Naive thymus-derived CD4-positive, alpha-beta T cell (primary cell): ENCODE data around the gene DIRAS1. TPM values are rescaled to one million over a fixed set of nuclear protein-coding genes. Genes with fewer than 3 reads are reported as not detected.

ENCODE experiments used
- ATAC-seq: fragments of 150-1000 bp; cut with Tn5 transposase; 2 replicates; pipeline ENCODE4 v1.10.0; 2021; ENCODE audit warnings: mild to moderate bottlenecking, moderate library complexity
- CTCF ChIA-PET: fragments of 350-600 bp; sonication (Branson Sonifier 250); formaldehyde crosslinking; loops from one replicate; lab custom pipeline; 2021; ENCODE audit warnings: antibody characterized with exemption; lab: Charles Lee
- POLR2A ChIA-PET: fragments of 350-600 bp; sonication (Branson Sonifier 250); formaldehyde crosslinking; loops from one replicate; lab custom pipeline; 2021; ENCODE audit warnings: antibody characterized with exemption, inconsistent platforms; lab: Charles Lee
- DNase-seq, 9 donors: peaks; one replicate each; pipeline versions ENCODE4 v3.0.0 to v3.0.0-alpha.2; 2020 to 2022; ENCODE audit warnings: mixed read lengths in 1 of 9
- H3K27ac ChIP-seq: one replicate; pipeline ENCODE4 v1.7.0; 2013; ENCODE audit warnings: mild to moderate bottlenecking, low read depth, low read length, moderate library complexity
- H3K27me3 ChIP-seq, 2 donors: one replicate each; pipeline ENCODE4 v1.7.0; 2013; ENCODE audit warnings: low read length in 2 of 2, mild to moderate bottlenecking in 2 of 2, moderate library complexity in 2 of 2; ENCODE audit not compliant: control insufficient read depth in 2 of 2, insufficient read depth in 2 of 2
- H3K36me3 ChIP-seq, 3 experiments: 1 replicate in 2 of 3; 2 replicates in 1 of 3; pipeline ENCODE4 v1.7.0; 2013; ENCODE audit warnings: low read length in 3 of 3, mild to moderate bottlenecking in 3 of 3, moderate library complexity in 1 of 3; ENCODE audit not compliant: insufficient read depth in 3 of 3, control insufficient read depth in 2 of 3
- H3K4me1 ChIP-seq, 2 donors: one replicate each; pipeline ENCODE4 v1.7.0; 2013; ENCODE audit warnings: low read length in 2 of 2, mild to moderate bottlenecking in 2 of 2, moderate library complexity in 1 of 2; ENCODE audit not compliant: control insufficient read depth in 2 of 2, insufficient read depth in 2 of 2
- H3K4me3 ChIP-seq: 2 replicates; pipeline ENCODE4 v1.7.0; 2013; ENCODE audit warnings: mild to moderate bottlenecking, low read length
- H3K9me3 ChIP-seq, 3 experiments: 1 replicate in 2 of 3; 2 replicates in 1 of 3; pipeline ENCODE4 v1.7.0; 2013; ENCODE audit warnings: low read length in 3 of 3; ENCODE audit not compliant: control insufficient read depth in 2 of 3
- H3K27ac Mint-ChIP-seq, 9 donors: one replicate each; pipeline ENCODE4 v1.8.0; 2020 to 2022; ENCODE audit warnings: mixed read lengths in 9 of 9, mild to moderate bottlenecking in 8 of 9, moderate library complexity in 5 of 9, inconsistent platforms in 2 of 9
- H3K27me3 Mint-ChIP-seq, 5 donors: one replicate each; pipeline ENCODE4 v1.8.0; 2021 to 2022; ENCODE audit warnings: mixed read lengths in 5 of 5, mild to moderate bottlenecking in 1 of 5
- H3K36me3 Mint-ChIP-seq, 5 donors: one replicate each; pipeline ENCODE4 v1.8.0; 2020 to 2022; ENCODE audit warnings: mixed read lengths in 5 of 5, mild to moderate bottlenecking in 3 of 5, inconsistent platforms in 1 of 5
- H3K4me1 Mint-ChIP-seq, 7 donors: one replicate each; pipeline ENCODE4 v1.8.0; 2020 to 2022; ENCODE audit warnings: mixed read lengths in 7 of 7, mild to moderate bottlenecking in 3 of 7, inconsistent platforms in 1 of 7
- H3K4me3 Mint-ChIP-seq, 10 donors: one replicate each; pipeline ENCODE4 v1.8.0; 2020 to 2022; ENCODE audit warnings: mild to moderate bottlenecking in 10 of 10, mixed read lengths in 10 of 10, moderate library complexity in 6 of 10, inconsistent platforms in 2 of 10
- H3K9me3 Mint-ChIP-seq, 11 donors: one replicate each; pipeline ENCODE4 v1.8.0; 2020 to 2022; ENCODE audit warnings: mixed read lengths in 11 of 11, mild to moderate bottlenecking in 4 of 11, inconsistent platforms in 1 of 11, moderate library complexity in 1 of 11
- intact Hi-C, 2 donors: fragments of 100-400 bp; cut with micrococcal nuclease; formaldehyde crosslinking; loops; one replicate each; pipeline ENCODE4 v1.15.1; 2023
- polyA plus RNA-seq, 2 donors: library from polyadenylated mRNA; unstranded; fragments of 300-500 nt; fragmentation: Illumina TruSeq; gene quantifications; one replicate each; pipeline ENCODE4 v1.2.3, GENCODE V29; 2021
- total RNA-seq, 6 experiments: library from RNA in 5 of 6; stranded (reverse) in 5 of 6; gene quantifications; 1 replicate in 5 of 6; 2 replicates in 1 of 6; pipeline ENCODE4 v1.2.3 and lab custom pipeline; 2021 to 2026

The DIRAS1 gene
- total and polyA plus RNA-seq, 7 experiments from 2014 or later: 0.07 to 0.53 (median 0.33) TPM; not detected in 3

GRCh38 chr19:2734589-2735288 is 13.6 kb upstream of the DIRAS1 start:
- Mint-ChIP-seq H3K27ac (no peak overlapping the region), H3K9me3 (no peaks in the 10 kb centered on the region), H3K4me3 (peak overlapping the region in 2 of 10 donors; percentile 25 to 37), H3K27me3 (no peaks in the 10 kb centered on the region), H3K36me3 (peaks cover 6 to 32% (median 25%) of the 10 kb centered on the region in 5 donors), H3K4me1 (peaks cover 5 to 32% (median 19%) of the 10 kb centered on the region in 7 donors)
- Histone ChIP-seq H3K4me3 (no peak overlapping the region), H3K27me3 (no peaks in the 10 kb centered on the region), H3K27ac (no peak overlapping the region), H3K36me3 (peaks cover 0 to 52% (median 0%) of the 10 kb centered on the region in 3 experiments), H3K4me1 (peaks cover 3 to 7% of the 10 kb centered on the region in 2 donors), H3K9me3 (no peaks in the 10 kb centered on the region)
- ChIA-PET CTCF (interaction anchor here (0.7 kb wide), 1 partner anchor 755 kb away, joined by 3 read pairs; no protein-coding TSS in a partner anchor), POLR2A (no interaction called here)
- DNase-seq: no peak
- no peak for ATAC-seq
- intact Hi-C loops: no loop called here

DNA sequence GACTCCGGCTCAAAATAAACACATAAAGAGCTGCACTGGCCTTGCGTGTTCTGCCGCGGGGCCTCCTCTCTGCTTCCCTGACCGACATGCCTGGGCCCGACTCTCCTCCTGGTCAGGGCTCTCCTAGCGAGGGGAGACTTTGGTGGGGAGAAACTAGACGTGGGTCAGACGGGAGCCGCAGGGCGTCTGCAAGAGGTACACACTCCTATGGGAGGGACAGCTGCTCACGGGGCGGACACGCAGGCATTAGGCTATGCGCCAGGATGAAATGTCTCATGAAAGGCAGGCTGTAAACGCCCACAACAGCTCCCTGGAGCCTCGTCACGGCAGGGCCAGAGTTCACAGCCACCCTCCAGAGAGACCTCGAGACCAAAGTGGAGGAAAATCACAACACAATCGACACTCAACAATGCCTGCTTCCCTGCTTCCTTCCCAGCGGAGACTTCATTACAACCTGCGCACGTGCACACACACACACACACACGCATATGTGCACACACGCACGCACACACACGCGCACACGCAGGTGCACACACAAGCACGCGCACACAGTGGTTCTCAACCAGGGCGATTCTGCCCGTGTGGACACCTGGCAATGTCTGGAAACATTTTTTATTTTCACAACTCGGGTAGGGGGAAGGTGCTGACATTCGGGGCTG is 12.9 kb upstream of the DIRAS1 start:
- ChIA-PET CTCF (no interaction called here), POLR2A (no interaction called here)
- H3K9me3 ChIP-seq: no peaks in the 10 kb centered on the region
- H3K27ac Mint-ChIP-seq: no peak overlapping the region
- no peak overlapping the region for H3K4me3 ChIP-seq
- no peaks in the 10 kb centered on the region for H3K27me3 ChIP-seq
- no peaks in the 10 kb centered on the region for H3K27me3 Mint-ChIP-seq
- H3K36me3 ChIP-seq: peaks cover 0 to 48% (median 0%) of the 10 kb centered on the region in 3 experiments
- peaks cover 5 to 28% (median 15%) of the 10 kb centered on the region in 7 donors for H3K4me1 Mint-ChIP-seq
- H3K27ac ChIP-seq: no peak overlapping the region
- ATAC-seq (no peak), DNase-seq (no peak)
- intact Hi-C loops: no loop called here
- no peak overlapping the region for H3K4me3 Mint-ChIP-seq
- H3K36me3 Mint-ChIP-seq: peaks cover 6 to 32% (median 25%) of the 10 kb centered on the region in 5 donors
- no peaks in the 10 kb centered on the region for H3K9me3 Mint-ChIP-seq
- peaks cover 1 to 3% of the 10 kb centered on the region in 2 donors for H3K4me1 ChIP-seq

GRCh38 chr19:2732883-2733282 is 11.7 kb upstream of the DIRAS1 start:
- no peaks in the 10 kb centered on the region for H3K9me3 ChIP-seq
- intact Hi-C loops: no loop called here
- H3K4me1 ChIP-seq: no peaks in the 10 kb centered on the region
- H3K27me3 ChIP-seq: no peaks in the 10 kb centered on the region
- H3K27ac ChIP-seq: no peak overlapping the region
- Mint-ChIP-seq H3K27ac (no peak overlapping the region), H3K4me1 (peaks cover 0 to 20% (median 6%) of the 10 kb centered on the region in 7 donors), H3K27me3 (no peaks in the 10 kb centered on the region), H3K9me3 (no peaks in the 10 kb centered on the region), H3K36me3 (peaks cover 6 to 32% (median 21%) of the 10 kb centered on the region in 5 donors), H3K4me3 (no peak overlapping the region)
- no peak overlapping the region for H3K4me3 ChIP-seq
- ATAC-seq (no peak), DNase-seq (no peak)
- ChIA-PET POLR2A (no interaction called here), CTCF (no interaction called here)
- H3K36me3 ChIP-seq: peaks cover 0 to 48% (median 0%) of the 10 kb centered on the region in 3 experiments

GRCh38 chr19:2732157-2732725 is 11.1 kb upstream of the DIRAS1 start:
- intact Hi-C loops: no loop called here
- no peak for ATAC-seq

GRCh38 chr19:2731181-2731995 is 10.2 kb upstream of the DIRAS1 start:
- no peaks in the 10 kb centered on the region for H3K9me3 Mint-ChIP-seq
- H3K36me3 ChIP-seq: peaks cover 0 to 40% (median 0%) of the 10 kb centered on the region in 3 experiments
- intact Hi-C loops: no loop called here
- no peaks in the 10 kb centered on the region for H3K4me1 ChIP-seq
- peaks cover 0 to 11% (median 5%) of the 10 kb centered on the region in 7 donors for H3K4me1 Mint-ChIP-seq
- H3K27me3 Mint-ChIP-seq: peaks cover 0 to 7% (median under 1%) of the 10 kb centered on the region in 5 donors
- peaks cover 6 to 23% (median 11%) of the 10 kb centered on the region in 5 donors for H3K36me3 Mint-ChIP-seq
- H3K4me3 ChIP-seq: no peak overlapping the region
- no peaks in the 10 kb centered on the region for H3K9me3 ChIP-seq
- ChIA-PET CTCF (no interaction called here), POLR2A (no interaction called here)
- H3K27me3 ChIP-seq: no peaks in the 10 kb centered on the region
- ATAC-seq (no peak), DNase-seq (no peak)
- H3K27ac Mint-ChIP-seq: no peak overlapping the region
- H3K4me3 Mint-ChIP-seq: no peak overlapping the region
- no peak overlapping the region for H3K27ac ChIP-seq

More at GRCh38 chr19:2732157-2732725, 11.1 kb upstream of the DIRAS1 start:
- no peak overlapping the region for H3K4me3 Mint-ChIP-seq
- H3K9me3 Mint-ChIP-seq: no peaks in the 10 kb centered on the region
- no peak overlapping the region for H3K27ac Mint-ChIP-seq
- peaks cover 0 to 3% (median 0%) of the 10 kb centered on the region in 5 donors for H3K27me3 Mint-ChIP-seq
- CTCF ChIA-PET: no interaction called here
- Histone ChIP-seq H3K36me3 (peaks cover 0 to 48% (median 0%) of the 10 kb centered on the region in 3 experiments), H3K9me3 (no peaks in the 10 kb centered on the region), H3K4me1 (no peaks in the 10 kb centered on the region), H3K4me3 (no peak overlapping the region), H3K27me3 (no peaks in the 10 kb centered on the region), H3K27ac (no peak overlapping the region)
- POLR2A ChIA-PET: no interaction called here
- H3K36me3 Mint-ChIP-seq: peaks cover 6 to 32% (median 20%) of the 10 kb centered on the region in 5 donors
- peaks cover 0 to 17% (median 6%) of the 10 kb centered on the region in 7 donors for H3K4me1 Mint-ChIP-seq
- no peak for DNase-seq
